Measurements from ENCODE around the gene DIRAS1.
"Not testable (repeated sequence)": the region's sequence is repeated elsewhere in the genome, so short reads cannot be mapped to it uniquely, and the experiment has no call there.

DIRAS1 gene

DNA sequence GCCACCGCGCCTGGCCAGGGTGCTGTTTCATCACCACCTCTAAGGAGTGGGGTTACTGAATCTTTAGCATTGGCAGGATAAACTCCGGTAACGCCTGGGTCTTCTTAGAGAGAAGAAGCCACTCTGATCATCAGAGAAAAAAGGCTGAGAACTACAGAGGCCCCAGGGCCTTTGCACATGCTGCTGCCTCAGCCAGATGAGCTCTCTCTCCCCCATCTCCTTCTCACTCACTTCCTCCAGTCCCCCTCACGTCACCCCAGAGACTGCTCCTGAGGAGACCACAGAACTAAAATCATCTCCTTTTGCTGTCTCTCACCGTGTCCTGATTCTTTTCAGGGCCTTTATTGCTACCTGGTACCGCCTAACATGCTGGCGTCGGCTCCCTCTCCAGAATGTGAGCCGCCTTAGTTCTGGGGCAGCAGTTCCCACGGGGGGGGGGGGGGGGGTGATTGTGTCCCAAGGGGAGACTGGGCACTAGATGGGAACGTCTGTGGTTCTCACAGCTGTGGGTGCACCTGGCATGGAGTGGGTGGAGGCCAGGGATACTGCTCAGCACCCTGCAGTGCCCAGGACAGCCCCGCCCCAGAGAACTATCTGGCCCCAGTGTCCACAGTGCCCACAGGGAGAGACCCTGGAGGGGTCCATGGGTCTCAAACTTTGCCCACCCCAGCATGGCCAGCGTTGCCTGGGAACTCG lies 5.1 kb upstream of the DIRAS1 start:
- DNase-seq: no peak

DNA sequence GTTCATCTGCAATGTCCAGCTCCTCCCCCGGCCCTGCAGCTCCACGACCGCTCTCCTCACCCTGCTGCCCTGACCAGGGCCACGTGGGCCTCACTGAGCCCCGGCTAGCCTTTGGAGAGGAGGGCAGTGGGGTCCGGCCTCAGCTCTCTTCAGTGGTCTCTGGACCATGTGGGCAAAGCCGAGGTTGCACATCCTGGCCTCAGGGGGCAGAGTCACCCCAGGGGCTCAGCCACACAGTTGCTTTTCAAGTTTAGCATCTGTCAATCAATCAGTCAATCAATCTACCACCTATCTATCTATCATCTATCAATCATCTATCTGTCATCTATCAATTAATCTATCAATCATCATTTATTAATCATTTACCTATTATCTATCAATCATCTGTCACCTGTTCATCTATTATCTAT lies 3.0 kb upstream of the DIRAS1 start:
- DNase-seq: no peak

DNA sequence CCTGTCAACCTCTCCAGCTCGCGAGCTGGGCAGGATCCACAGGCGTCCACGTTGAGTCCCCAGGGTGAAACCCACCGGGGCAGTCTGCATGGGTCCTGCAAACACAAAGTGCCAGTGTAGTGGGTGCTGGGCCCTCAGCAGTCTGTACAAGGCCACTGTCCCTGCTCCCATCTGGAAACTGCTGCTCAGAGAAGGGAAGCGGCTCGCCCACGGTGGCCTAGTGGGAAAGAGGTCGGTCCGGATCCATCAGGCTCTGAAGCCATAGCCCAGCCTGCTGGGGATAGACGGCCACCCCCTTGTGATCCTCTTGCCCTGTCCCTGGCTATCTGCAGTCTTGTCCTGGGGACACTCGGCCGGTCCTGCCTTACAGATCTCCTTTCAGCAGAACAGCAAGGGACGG lies 2.6 kb upstream of the DIRAS1 start:
- no peak for DNase-seq

DNA sequence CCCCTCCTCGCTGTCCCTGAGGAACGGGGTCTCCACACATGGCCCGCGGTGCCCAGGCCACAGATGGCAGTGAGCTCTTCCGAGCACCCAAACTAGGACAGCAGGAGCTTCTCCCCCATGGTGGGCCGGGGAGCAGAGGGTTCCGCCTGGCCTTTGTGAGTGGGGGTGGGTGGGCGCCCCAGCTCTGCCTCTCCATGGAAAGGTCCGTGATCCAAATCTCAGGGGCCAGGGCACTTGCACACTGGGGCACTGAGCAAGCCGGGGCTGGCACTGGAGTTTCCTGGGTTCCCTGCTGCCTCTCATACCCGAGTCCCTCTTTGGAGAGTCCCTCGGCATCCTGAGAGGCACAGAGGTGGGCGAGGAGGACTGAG lies 2.2 kb upstream of the DIRAS1 start:
- DNase-seq: no peak

DNA sequence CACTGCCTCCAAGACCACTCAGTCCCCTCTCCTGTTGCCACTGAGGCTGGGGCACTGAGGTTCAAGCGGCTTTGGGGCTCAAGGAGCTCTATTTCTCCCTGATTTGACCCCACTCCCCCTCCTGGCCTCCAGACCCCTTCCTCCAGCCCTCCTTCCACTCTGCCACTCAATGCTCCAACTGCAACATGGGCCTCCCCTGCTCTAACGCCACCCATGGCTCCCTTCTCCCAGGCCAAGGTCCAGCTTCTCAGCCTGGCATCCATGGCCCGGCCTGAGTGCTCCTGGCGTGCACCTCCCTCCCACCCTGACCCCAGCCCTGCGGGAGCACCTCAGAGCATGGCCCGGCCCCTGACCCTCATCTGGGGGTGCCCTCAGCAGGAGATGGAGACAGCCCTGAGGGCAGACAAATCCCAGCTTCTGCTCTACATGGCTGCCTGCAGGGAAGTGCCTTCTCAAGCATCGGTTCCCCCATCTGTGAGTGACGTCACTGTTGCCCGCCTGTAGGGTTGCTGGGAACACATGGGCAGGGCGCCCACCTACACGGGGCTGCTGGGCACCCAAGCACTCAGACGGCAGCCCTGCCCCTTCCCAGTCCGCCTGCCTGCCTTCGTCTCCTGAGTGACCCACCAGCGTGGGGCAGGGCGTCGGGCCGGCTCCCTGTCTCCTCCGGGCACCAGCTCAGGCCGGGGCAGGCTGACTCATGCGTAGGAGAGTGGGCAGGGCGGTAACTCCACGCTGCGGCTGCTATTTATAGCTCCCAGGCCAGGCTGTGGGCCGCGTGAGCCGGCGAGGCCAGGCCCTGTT lies 1.6 kb upstream of the DIRAS1 start:
- DNase-seq: peak; percentile 89

DNA sequence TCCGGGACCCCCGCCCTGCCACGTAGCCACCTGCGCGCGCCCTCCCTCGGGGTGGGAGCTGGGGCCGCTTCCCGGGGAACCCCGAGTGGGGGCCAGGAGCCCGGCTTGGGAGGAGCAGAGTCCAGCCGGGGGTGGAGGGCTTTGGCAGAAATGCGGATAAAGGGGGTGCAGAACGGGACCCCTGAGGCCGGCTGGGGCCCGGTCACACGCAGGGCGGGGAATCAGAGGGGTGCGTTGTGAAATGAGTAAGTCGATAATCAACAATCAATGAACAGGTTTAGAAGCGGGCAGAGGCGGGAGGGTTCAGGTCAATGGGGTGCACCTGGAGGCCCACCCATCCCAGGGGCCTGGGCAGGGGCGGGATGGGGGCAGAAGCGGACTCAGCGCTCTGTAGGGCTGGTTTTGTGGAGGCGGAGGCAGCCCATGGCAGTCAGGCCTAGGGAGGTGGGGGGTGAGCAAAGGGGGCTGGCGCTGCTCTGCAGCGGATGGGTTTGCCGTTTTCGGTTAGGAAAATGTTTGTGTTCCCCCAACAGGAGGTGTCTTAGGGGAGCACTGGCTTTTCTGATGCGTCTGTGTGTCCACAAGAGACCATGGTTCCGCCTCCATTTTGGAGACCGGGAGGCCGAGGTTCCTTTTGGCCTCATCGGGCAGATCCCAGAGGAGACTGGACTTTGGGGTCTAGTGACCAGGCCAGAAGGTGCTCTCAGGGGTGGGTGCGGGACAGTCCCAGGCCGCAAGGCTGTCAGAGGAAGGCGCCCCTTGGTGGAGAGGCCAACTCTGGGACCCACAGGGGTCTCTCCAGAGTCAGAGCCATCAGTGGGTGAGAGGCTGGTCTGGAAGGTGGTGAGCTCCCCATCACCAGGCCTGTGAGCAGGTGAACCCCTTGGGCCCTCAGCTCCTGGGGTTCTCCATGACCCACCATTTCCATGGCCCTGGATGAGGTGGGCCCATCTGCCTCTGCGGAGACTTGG lies 683 bp upstream of the DIRAS1 start:
- no peak for DNase-seq

DNA sequence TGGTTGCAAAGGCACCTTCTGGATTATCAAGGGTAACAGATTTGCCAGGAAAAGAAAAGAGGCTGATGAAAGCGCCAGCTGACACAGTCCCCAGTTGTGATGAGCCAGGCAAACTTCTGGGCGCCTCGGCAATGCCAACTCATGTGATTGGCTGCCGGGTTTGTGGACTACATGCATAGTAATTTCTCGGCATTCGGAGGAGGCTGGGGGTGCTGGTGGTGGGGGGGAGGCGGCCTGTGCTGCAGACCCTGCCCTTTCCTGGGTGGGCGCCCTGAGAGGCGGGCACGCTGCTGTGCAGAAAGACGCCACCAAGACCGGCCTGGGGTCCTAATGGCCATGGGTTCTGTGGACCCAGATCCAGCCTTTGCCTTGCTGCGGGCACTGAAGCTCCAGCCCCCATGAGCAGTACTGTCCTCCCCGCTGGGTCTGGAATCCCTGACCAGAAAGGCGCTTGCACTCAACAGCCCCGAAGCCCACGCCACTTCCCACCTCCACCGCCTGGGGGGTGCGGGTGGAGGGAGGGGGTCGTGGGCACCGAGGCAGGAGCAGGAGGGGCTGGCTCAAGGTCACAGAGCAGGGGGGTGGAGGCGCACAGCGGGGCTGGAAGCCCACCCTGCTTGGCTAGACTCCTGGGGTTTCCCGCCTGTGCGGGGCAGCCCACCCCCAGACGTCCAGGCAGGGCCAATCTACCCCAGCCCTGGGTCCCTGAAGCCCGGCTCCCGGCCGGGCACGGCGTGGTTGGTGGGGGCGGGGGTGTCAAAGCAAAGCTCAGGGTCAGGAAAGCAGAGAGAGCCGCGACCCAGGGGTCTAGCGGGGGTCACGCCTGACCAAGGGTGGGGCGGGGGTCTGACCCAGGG lies 1.0 kb downstream of the DIRAS1 start:
- no peak for DNase-seq

DNA sequence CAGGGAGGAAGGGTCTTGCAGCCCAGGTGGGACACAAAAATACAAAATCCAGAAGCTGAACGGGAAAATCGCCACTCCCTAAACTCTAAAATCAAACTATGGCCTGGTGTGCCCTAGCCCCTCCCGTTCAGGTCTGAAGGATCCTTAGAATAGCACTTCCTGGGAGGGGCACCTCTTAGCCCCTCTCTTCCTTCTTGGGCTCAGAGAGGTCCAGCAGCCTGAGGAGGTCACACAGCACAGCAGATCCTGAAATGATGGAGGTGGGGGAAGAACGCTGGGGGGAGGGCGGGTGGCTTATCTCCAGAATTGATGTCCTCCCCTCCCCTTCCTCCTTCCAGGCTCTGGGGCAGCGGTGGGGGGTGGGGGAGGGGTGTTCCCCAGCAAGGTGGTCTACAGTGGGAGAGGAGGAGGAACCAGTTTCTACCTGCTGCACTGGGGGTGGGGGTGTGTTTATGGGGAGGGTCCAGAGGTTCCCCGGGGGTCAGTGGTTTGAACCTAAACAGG lies 1.9 kb downstream of the DIRAS1 start:
- DNase-seq: no peak

DNA sequence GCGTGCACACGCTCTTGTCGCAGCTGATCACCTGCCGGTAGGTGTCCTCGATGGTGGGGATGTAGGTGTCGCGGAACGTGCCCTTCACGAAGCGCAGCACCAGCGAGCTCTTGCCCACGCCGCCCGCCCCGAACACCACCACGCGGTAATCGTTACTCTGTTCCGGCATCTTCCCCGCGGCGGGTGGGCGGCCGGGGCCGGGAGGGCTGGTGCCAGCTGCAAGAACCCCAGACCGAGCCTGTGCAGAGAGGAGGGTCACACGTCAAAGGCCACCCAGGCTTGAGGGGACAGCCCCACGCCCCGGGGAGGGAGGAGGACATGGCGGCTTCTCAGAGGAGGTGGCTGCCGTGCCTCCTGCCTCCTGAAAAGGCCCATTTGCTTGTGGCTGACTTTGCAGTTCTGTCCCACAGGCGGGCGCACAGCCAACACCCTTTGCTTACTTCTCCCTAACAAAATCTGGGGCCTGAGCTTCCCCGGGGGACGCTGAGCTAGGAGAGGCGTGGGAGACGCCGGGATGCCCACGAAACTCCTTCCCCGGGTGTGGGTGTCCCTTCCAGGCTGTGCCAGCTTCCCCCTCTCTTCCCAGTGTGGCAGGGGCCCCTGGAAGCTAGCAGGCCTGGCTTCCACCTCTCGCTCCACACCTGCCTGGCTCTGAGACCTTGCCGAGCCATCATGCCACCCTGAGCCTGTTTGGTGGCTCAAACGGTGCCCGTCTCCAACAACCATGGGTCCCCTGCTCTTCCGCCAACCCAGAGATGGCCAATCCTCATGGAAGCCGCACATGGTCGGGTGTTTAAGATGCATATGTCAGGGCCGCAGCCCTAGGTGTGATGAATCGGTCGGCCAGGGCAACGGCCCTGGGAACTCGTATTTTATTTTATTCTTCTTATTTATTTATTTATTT lies 3.3 kb downstream of the DIRAS1 start:
- DNase-seq: no peak

DNA sequence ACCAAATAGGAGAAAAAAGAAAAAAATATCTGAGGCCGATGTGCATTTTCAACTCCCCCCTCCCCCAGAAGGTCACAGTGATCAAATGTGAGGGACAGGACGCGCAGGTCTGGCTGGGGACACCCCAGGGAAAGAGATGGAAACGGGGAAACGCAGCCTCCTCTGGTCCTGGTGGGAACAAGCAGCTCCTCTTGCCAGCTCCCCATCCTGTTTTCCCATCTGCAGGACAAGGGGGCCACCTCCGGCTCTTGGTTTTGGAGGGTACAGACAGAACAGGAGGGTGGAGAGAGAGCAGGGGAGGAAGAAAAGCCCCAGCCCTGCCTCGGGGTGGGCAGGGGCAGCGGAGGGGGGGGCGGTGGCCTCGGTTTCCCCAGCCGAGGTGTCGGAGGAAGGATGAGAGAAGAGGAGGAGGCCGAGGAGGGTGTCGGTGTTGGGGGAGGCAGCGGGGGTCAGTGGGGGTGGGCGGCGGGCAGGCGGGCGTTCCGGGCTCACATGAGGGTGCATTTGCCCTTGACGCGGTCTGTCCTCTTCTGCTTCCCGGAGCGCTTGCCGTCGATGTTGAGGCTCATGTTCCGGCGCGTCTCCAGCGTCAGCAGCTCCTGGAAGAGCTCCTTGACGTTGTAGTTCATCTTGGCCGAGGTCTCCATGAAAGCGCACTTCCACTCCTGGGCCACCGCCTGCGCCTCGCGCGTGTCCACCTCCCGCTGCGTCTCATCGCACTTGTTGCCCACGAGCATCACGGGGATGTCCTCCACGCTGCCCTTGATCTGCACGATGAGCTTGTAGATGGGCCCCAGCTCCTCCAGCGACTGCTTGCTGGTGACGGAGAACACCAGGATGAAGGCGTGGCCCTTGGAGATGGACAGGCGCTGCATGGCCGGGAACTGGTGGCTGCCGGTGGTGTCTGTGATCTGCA lies 4.2 kb downstream of the DIRAS1 start:
- DNase-seq: no peak

DNA sequence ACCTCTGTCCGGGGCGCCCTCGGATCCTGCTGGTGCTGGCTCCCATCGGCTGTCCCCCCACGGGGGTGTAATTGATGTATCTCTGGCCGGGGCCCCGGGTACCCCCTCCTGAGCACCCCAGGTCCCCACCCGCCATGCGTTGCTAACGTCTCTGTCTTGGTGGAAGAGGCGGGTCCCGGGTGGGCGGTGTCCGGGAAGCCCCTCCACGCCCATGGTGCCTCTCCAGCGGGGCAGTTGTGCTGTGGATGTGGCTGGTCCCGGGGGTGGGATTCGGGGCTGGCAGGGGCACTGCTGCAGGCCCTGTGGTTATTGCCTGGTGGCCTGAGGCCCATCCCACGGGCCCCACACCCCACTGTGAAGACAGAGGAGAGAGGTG lies 4.9 kb downstream of the DIRAS1 start:
- no peak for DNase-seq

DNA sequence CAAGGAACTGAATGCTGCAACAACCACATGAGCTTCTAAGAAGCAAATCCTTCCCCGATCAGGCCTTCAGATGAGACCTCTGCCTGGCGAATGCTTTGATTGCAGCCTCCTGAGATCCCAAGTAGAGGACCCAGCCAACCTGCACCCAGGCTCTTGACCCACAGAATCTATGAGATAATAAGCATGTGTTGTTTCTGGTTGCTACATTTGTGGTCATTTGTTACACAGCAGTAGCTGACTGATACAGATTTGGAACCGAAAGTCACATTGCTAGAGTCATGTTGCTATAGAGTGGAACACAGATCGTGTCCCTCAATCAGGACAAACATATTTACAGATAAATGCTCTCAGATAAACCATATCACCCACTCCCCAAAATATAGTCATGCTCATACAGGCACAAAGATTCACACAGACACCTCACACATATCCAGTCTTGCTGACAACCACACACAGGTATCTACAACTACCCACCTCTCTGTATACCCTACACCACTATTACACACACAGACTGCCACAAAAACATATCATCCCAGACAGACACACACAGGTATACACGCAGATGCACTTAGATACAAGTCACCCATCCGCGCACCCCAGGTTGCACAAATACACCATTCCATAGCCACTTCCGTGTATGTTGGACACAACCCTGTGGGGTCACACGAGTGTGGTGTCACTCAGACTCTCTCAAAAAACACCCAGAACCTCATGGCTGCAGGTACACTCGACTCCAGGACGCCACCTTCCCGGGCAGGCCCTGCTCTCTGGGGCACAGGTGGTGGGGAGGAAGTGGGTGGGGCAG lies 5.5 kb downstream of the DIRAS1 start:
- no peak for DNase-seq

DNA sequence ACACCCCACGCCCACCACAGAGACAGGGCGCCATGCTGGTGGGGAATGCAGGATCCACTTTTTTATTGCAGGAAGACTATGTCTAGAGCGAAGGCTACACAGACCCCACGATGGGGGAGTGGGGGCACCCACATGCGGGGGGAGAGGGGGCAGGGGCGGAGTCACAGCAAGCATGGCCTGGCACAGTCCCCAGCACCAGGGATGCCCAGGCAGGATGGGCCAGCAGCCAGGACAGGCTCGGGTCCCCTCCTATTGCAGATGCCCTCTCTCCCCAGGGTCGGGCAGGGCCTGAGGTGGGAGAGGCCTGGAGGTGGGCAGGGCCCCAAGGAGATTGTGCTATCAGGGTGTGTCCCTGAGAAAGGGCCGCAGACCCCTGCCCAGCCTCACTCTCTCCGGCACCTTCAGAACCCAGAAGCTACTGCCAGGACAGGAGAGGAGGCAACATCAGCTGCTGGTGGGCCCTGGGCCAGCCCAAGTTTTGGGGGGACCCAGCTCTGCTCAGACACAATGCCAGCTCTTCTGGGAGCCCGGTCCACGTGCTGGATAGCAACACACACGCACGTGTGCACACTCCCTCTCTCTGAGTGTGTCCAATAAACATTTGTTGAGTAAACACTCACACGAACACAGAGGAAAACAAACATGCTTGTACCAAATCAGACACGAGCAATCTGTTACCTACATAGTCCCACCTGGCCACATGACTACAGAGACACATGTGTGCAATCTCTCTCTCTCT lies 6.5 kb downstream of the DIRAS1 start:
- DNase-seq: no peak

DNA sequence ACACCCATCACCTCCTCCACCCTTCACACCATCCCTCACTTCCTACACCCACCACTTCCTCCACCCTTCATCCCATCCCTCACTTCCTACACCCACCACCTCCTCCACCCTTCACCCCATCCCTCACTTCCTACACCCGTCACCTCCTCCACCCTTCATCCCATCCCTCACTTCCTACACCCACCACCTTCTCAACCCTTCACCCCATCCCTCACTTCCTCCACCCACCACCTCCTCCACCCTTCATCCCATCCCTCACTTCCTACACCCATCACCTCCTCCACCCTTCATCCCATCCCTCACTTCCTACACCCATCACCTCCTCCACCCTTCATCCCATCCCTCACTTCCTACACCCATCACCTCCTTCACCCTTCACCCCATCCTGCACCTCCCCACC lies 7.1 kb downstream of the DIRAS1 start:
- not testable (repeated sequence) for DNase-seq

DNA sequence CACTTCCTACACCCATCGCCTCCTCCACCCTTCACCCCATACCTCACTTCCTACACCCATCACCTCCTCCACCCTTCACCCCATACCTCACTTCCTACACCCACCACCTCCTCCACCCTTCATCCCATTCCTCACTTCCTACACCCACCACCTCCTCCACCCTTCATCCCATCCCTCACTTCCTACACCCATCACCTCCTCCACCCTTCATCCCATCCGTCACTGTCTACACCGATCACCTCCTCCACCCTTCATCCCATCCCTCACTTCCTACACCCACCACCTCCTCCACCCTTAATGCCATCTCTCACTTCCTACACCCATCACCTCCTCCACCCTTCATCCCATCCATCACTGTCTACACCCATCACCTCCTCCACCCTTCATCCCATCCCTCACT lies 8.0 kb downstream of the DIRAS1 start:
- not testable (repeated sequence) for DNase-seq

DNA sequence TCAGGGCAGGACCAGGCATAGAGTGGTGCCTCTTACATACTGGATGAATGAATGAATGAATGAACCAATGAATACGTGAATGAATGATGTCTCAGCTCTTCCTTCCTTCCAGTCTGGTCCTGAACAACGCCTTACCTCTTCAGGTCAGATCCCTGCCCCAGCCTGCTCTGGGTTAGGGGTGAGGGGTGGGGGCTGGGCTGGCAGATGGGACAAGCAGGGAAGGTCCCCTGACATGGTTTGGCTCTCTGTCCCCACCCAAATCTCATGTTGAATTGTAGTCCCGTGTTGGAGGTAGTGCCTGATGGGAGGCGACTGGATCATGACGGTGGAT lies 9.3 kb downstream of the DIRAS1 start:
- DNase-seq: no peak

DNA sequence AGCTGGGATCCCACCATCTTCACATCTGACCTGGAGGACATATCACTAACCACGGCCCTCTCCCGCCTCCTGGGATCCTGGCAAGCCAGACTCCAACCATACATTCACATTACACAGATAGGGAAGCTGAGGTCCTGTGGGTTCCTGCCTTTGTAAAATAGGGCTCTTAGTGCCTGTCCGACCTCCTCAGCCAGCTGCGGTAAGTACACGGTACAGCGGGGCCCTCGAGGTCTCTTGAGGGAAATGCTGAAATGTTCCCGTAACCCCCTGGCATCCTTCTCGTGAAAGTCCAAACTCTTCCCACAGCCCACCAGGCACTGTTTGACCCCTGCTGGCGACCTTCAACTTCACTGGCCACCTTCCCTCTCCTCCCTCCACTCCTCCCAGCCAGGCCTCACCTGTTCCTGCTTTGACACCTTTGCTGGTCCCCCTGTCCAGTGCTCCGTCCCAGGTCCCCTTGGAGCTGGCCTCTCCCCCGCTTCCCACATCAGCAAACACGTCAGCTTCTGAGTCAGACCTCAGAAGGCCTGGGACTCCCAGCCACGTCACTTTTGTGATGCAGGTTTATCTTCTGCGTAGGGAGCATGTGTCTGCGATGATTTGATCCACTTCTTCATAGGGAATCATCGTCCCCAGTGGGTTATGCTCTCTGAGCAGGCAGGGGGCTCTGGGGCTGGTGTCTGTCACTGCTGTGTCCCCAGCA lies 9.8 kb downstream of the DIRAS1 start:
- peak; percentile 53 for DNase-seq

DNA sequence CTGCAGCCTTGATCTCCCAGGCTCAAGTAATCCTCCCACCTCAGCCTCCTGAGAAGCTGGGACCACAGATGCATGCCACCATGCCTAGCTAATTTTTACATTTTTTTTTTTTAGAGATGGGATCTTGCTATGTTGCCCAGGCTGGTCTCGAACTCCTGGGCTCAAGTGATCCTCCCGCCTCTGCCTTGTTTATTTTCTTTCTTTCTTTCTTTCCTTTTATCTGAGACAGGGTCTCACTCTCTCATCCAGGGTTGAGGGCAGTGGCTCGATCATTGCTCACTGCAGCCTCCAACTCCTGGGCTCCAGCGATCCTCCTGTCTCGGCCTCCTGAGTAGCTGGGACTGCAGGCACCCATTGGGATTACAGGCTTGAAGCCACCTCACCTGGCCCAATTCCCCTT lies 14.9 kb downstream of the DIRAS1 start:
- no peak for DNase-seq

Measured in MV-4-11 (cell line).